IPS-20b (cell line): ENCODE data around the gene PRICKLE3.

Experiments
- H3K27ac ChIP-seq: one replicate; pipeline ENCODE4 v1.5.1; 2013; ENCODE audit warnings: low read length
- H3K27me3 ChIP-seq: 2 replicates; pipeline ENCODE4 v1.6.1; 2013; ENCODE audit warnings: mild to moderate bottlenecking, low read length, inconsistent platforms; ENCODE audit not compliant: insufficient read depth
- H3K36me3 ChIP-seq: 2 replicates; pipeline ENCODE4 v1.6.1; 2013; ENCODE audit warnings: low read depth, mild to moderate bottlenecking, inconsistent platforms, low read length, moderate library complexity; ENCODE audit not compliant: insufficient read depth
- H3K4me1 ChIP-seq: 2 replicates; pipeline ENCODE4 v1.6.1; 2013; ENCODE audit warnings: mild to moderate bottlenecking, control low read depth, inconsistent platforms, low read length, moderate library complexity; ENCODE audit not compliant: insufficient read depth
- H3K4me3 ChIP-seq: 2 replicates; pipeline ENCODE4 v1.5.1; 2013; ENCODE audit warnings: mild to moderate bottlenecking, low read length, inconsistent platforms
- H3K9ac ChIP-seq: 2 replicates; pipeline ENCODE4 v1.6.1; 2013; ENCODE audit warnings: low read depth, mild to moderate bottlenecking, inconsistent platforms, low read length, moderate library complexity
- H3K9me3 ChIP-seq: 2 replicates; pipeline ENCODE4 v1.6.1; 2013; ENCODE audit warnings: mild to moderate bottlenecking, low read depth, low read length, inconsistent platforms; ENCODE audit not compliant: insufficient read depth

Gene PRICKLE3

DNA sequence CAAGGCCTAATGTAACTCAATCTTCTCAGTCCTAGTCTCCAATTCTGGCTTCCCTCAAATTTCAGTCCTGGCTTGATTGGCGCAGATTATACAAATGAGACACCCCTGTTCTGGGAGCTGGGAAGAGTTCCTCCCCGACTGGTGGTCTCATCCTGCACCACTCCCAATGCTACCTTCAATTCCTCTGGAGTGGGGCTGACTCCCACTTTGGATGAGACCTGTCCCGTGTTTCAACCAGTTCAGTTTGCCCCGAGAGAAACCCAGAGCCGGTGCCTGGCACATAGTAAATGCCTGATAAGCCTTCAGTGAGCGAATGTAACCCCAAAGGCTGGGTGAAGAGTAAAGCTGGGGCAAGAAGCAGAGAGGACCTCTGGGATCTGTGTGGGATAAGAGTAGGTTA is 17.8 kb upstream of the PRICKLE3 start:
- no peak overlapping the region for H3K9ac ChIP-seq
- H3K27ac ChIP-seq = no peak overlapping the region
- no peaks in the 10 kb centered on the region for H3K36me3 ChIP-seq
- H3K4me3 ChIP-seq = no peak overlapping the region
- no peaks in the 10 kb centered on the region for H3K9me3 ChIP-seq
- H3K27me3 ChIP-seq = peaks cover 5% of the 10 kb centered on the region
- no peaks in the 10 kb centered on the region; the same call in 1 of the 2 replicates for H3K4me1 ChIP-seq

- no peak overlapping the region for H3K9ac ChIP-seq
- no peaks in the 10 kb centered on the region; the same call in 1 of the 2 replicates for H3K4me1 ChIP-seq
- H3K4me3 ChIP-seq = no peak overlapping the region
- H3K36me3 ChIP-seq = no peaks in the 10 kb centered on the region
- no peaks in the 10 kb centered on the region for H3K9me3 ChIP-seq
- peaks cover 10% of the 10 kb centered on the region for H3K27me3 ChIP-seq
- no peak overlapping the region for H3K27ac ChIP-seq
Observed at GRCh38 chrX:49203536-49203935, 17.4 kb upstream of the PRICKLE3 start.

GRCh38 chrX:49202022-49202421 is 15.8 kb upstream of the PRICKLE3 start:
- Histone ChIP-seq H3K27ac (no peak overlapping the region), H3K4me3 (no peak overlapping the region), H3K36me3 (no peaks in the 10 kb centered on the region), H3K27me3 (peaks cover 16% of the 10 kb centered on the region), H3K9ac (no peak overlapping the region), H3K4me1 (no peaks in the 10 kb centered on the region; the same call in 1 of the 2 replicates), H3K9me3 (no peaks in the 10 kb centered on the region)

GRCh38 chrX:49199906-49200771 is 14.0 kb upstream of the PRICKLE3 start, which contains the start of gene SYP:
Gene SYP, minus strand, starts transcription at chrX:49200193. Its CDS starts 7 bp downstream, at chrX:49200186.
- peak within 1 kb of the TSS; percentile 62; the same call in 1 of the 2 replicates for H3K4me3 ChIP-seq
- no peak within 1 kb of the TSS for H3K27ac ChIP-seq
- H3K36me3 ChIP-seq = no peaks in the 10 kb centered on the region
- no peaks in the 10 kb centered on the region; the same call in 1 of the 2 replicates for H3K4me1 ChIP-seq
- H3K9ac ChIP-seq = peak within 1 kb of the TSS; percentile 65
- H3K9me3 ChIP-seq = no peaks in the 10 kb centered on the region
- peaks cover 16% of the 10 kb centered on the region for H3K27me3 ChIP-seq

DNA sequence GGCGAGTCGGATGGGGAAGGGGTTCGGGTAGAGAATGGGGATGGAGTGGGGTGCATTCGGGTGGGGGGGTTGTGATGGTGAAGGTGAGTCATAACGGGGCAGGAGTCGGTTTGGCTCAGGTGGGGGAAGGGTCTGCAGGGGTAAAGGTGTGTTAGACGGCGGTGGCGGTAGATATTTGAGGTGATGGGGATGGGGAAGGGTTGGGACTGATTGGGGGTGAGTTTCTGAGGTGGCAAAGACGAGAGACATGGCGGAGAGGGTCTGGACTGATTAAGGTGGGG is 13.1 kb upstream of the PRICKLE3 start:
- Histone ChIP-seq H3K9ac (no peak overlapping the region), H3K27ac (no peak overlapping the region), H3K4me1 (no peaks in the 10 kb centered on the region; the same call in 1 of the 2 replicates), H3K9me3 (no peaks in the 10 kb centered on the region), H3K36me3 (no peaks in the 10 kb centered on the region), H3K27me3 (peaks cover 16% of the 10 kb centered on the region), H3K4me3 (peak overlapping the region; percentile 62; the same call in 1 of the 2 replicates)

- Histone ChIP-seq H3K9ac (no peak overlapping the region), H3K27ac (no peak overlapping the region), H3K27me3 (peaks cover 16% of the 10 kb centered on the region), H3K36me3 (no peaks in the 10 kb centered on the region), H3K9me3 (no peaks in the 10 kb centered on the region), H3K4me3 (peak overlapping the region; percentile 62; the same call in 1 of the 2 replicates), H3K4me1 (no peaks in the 10 kb centered on the region; the same call in 1 of the 2 replicates)
Observed at GRCh38 chrX:49198540-49199314, 12.6 kb upstream of the PRICKLE3 start.

DNA sequence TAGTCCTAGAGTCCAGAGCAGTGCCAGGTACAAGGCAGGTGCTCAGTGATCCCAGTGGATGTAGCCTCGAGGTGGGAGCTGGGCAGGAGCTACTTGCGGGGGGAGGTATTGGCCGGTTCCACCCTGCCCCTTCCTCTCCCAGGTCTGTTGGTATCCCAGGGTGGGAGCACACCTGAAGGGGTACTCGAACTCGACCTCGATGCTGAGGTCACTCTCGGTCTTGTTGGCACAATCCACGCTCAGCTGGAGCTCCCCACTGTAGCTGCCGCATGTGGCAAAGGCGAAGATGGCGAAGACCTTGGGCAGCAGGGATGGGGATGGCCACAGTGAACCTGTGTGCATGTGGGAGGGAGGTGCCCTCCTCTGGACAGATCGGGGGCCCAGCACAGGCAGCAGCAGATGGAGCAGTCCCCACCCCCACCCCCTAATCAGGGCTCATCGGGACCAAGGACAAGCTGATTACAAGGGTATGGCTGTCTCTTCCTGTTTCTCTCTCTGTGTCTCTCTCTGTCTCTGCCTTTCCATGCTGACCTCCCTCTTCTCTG is 11.4 kb upstream of the PRICKLE3 start:
- Histone ChIP-seq H3K4me3 (no peak overlapping the region), H3K36me3 (no peaks in the 10 kb centered on the region), H3K9ac (no peak overlapping the region), H3K4me1 (no peaks in the 10 kb centered on the region; the same call in 1 of the 2 replicates), H3K27me3 (peaks cover 16% of the 10 kb centered on the region), H3K9me3 (no peaks in the 10 kb centered on the region), H3K27ac (no peak overlapping the region)

GRCh38 chrX:49193542-49193964 is 7.4 kb upstream of the PRICKLE3 start:
- Histone ChIP-seq H3K4me3 (no peak overlapping the region), H3K9me3 (no peaks in the 10 kb centered on the region), H3K27me3 (peaks cover 6% of the 10 kb centered on the region; the same call in 1 of the 2 replicates), H3K4me1 (no peaks in the 10 kb centered on the region), H3K36me3 (no peaks in the 10 kb centered on the region), H3K9ac (no peak overlapping the region), H3K27ac (no peak overlapping the region)

GRCh38 chrX:49192722-49193328 is 6.7 kb upstream of the PRICKLE3 start:
- H3K27me3 ChIP-seq = no peaks in the 10 kb centered on the region
- H3K4me3 ChIP-seq = no peak overlapping the region
- no peaks in the 10 kb centered on the region for H3K4me1 ChIP-seq
- no peaks in the 10 kb centered on the region for H3K36me3 ChIP-seq
- no peak overlapping the region for H3K9ac ChIP-seq
- no peak overlapping the region for H3K27ac ChIP-seq
- no peaks in the 10 kb centered on the region for H3K9me3 ChIP-seq

DNA sequence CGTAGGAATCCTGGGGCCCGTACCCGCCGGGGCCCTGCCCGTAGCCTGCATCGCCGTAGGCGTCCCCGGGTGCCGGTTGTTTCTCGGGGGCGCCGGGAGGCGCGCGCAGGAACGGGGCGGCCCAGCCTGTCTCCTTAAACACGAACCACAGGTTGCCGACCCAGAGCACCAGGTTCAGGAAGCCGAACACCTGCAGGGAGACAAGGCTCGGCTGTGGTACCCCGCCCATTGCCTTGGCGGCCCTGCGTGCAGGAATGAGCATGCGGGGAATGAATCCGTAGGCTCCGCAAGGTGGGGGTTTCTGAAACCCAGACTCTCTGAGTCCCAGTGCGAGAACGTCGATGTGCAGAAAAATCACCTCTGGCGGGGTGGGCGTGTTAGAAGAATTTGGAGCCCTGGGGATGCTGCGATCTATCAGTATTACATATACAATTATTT is 5.4 kb upstream of the PRICKLE3 start:
- Histone ChIP-seq H3K4me3 (peak overlapping the region; percentile 84), H3K27me3 (no peaks in the 10 kb centered on the region), H3K9me3 (no peaks in the 10 kb centered on the region), H3K36me3 (no peaks in the 10 kb centered on the region), H3K27ac (no peak overlapping the region), H3K9ac (peak overlapping the region; percentile 80), H3K4me1 (no peaks in the 10 kb centered on the region; the same call in 1 of the 2 replicates)
